ENCODE results near the gene FADS2. TPM values are rescaled to one million over a fixed set of nuclear protein-coding genes. Genes with fewer than 3 reads are reported as not detected.

FADS2 gene
- total RNA-seq, 1 experiment from 2014 or later = 423 TPM

DNA sequence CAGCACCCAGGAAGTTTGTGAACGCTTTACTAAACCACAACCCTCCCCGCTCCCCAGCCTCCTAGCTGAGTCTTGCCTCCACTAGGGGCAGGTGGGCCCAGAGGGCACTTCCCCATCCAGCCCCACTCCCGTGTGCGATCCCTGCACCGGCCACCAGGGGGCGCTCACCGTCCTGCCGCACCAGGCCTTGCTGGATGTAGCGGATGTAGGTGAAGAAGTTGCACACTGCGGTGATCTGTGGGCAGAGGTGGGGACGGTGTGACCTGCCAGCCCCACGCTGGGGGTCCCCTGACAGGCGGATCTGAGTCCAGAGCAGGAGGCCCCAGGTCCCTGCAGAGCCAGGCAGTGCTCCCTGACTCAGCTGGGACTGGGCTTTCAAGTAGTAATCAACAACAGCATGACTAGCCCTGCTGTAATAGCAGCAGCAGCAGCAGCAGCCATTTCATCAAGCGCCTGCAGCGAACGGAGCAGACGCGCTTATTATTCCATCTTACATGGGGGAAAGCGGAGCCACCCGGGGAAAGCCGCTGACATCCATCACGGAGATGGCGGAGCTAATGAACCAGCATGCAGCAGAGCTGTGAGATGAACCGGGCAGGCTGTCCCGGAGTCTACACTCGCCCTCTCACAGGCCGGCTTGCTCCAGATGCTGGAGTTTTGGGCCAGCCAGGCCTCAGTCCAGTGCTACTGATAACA is 71.2 kb downstream of the FADS2 start (continued):
- 0 out of 2 replicates have a peak, but pooled peaks have one; percentile 23 for TF ChIP-seq SP1 (CRISPR knock-in tag; conservative IDR thresholded peaks at IDR 0.05)
- TF ChIP-seq ZNF121 (CRISPR knock-in tag; IDR thresholded peaks at IDR 0.05) = 0 out of 2 replicates have a peak, but pooled peaks have one; percentile 45
- no peak for TF ChIP-seq MXD4 (CRISPR knock-in tag; IDR thresholded peaks at IDR 0.05; ENCODE audit: borderline replicate concordance)
- peak; percentile 52; the same call in 1 of the 2 replicates for TF ChIP-seq GABPB1 (CRISPR knock-in tag; IDR thresholded peaks at IDR 0.05)
- TF ChIP-seq ZNF416 (CRISPR knock-in tag; IDR thresholded peaks at IDR 0.05) = no peak

DNA sequence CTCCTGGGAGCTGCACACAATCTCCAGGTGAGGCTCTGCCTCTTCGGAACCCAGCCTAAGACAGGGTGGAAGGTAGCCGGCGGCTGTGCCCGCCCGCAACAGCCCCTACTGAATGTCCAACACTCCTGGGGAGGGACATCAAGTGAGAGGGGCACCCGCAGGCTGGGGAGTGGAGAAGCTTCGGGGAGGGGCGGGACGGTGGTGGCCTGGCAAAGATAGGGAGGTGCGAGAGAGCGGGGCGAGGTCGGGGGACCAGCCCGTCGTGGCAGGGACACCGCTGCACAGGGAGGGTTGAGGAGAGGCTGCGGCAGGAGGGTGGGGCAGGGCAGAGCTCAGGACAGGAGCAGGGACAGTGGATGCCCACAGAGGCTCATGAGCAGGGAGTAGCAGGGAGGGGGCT is 72.2 kb downstream of the FADS2 start:
- Mint-ChIP-seq H3K27me3 (ENCODE audit: low read depth) (no peaks in the 10 kb centered on the region), H3K36me3 (no peaks in the 10 kb centered on the region), H3K4me1 (peaks cover 26% of the 10 kb centered on the region), H3K4me3 (no peak overlapping the region), H3K27ac (no peak overlapping the region), H3K9me3 (no peaks in the 10 kb centered on the region)
- ATAC-seq (no peak), DNase-seq (ENCODE audit: low spot score) (no peak)
- TF ChIP-seq TEAD1 (CRISPR knock-in tag; IDR thresholded peaks at IDR 0.05) = no peak
- TF ChIP-seq, protein P1, sequence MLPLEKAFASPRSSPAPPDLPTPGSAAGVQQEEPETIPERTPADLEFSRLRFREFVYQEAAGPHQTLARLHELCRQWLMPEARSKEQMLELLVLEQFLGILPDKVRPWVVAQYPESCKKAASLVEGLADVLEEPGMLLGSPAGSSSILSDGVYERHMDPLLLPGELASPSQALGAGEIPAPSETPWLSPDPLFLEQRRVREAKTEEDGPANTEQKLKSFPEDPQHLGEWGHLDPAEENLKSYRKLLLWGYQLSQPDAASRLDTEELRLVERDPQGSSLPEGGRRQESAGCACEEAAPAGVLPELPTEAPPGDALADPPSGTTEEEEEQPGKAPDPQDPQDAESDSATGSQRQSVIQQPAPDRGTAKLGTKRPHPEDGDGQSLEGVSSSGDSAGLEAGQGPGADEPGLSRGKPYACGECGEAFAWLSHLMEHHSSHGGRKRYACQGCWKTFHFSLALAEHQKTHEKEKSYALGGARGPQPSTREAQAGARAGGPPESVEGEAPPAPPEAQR (CRISPR knock-in tag; IDR thresholded peaks at IDR 0.05) = no peak
- no peak for TF ChIP-seq ZNF232 (CRISPR knock-in tag; IDR thresholded peaks at IDR 0.05)
- TF ChIP-seq, protein P2, sequence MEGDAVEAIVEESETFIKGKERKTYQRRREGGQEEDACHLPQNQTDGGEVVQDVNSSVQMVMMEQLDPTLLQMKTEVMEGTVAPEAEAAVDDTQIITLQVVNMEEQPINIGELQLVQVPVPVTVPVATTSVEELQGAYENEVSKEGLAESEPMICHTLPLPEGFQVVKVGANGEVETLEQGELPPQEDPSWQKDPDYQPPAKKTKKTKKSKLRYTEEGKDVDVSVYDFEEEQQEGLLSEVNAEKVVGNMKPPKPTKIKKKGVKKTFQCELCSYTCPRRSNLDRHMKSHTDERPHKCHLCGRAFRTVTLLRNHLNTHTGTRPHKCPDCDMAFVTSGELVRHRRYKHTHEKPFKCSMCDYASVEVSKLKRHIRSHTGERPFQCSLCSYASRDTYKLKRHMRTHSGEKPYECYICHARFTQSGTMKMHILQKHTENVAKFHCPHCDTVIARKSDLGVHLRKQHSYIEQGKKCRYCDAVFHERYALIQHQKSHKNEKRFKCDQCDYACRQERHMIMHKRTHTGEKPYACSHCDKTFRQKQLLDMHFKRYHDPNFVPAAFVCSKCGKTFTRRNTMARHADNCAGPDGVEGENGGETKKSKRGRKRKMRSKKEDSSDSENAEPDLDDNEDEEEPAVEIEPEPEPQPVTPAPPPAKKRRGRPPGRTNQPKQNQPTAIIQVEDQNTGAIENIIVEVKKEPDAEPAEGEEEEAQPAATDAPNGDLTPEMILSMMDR (IDR thresholded peaks at IDR 0.05) = no peak
- TF ChIP-seq, protein P3, sequence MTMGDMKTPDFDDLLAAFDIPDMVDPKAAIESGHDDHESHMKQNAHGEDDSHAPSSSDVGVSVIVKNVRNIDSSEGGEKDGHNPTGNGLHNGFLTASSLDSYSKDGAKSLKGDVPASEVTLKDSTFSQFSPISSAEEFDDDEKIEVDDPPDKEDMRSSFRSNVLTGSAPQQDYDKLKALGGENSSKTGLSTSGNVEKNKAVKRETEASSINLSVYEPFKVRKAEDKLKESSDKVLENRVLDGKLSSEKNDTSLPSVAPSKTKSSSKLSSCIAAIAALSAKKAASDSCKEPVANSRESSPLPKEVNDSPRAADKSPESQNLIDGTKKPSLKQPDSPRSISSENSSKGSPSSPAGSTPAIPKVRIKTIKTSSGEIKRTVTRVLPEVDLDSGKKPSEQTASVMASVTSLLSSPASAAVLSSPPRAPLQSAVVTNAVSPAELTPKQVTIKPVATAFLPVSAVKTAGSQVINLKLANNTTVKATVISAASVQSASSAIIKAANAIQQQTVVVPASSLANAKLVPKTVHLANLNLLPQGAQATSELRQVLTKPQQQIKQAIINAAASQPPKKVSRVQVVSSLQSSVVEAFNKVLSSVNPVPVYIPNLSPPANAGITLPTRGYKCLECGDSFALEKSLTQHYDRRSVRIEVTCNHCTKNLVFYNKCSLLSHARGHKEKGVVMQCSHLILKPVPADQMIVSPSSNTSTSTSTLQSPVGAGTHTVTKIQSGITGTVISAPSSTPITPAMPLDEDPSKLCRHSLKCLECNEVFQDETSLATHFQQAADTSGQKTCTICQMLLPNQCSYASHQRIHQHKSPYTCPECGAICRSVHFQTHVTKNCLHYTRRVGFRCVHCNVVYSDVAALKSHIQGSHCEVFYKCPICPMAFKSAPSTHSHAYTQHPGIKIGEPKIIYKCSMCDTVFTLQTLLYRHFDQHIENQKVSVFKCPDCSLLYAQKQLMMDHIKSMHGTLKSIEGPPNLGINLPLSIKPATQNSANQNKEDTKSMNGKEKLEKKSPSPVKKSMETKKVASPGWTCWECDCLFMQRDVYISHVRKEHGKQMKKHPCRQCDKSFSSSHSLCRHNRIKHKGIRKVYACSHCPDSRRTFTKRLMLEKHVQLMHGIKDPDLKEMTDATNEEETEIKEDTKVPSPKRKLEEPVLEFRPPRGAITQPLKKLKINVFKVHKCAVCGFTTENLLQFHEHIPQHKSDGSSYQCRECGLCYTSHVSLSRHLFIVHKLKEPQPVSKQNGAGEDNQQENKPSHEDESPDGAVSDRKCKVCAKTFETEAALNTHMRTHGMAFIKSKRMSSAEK (CRISPR knock-in tag; IDR thresholded peaks at IDR 0.05; ENCODE audit: borderline replicate concordance) = no peak
- no peak for TF ChIP-seq NR2C2 (CRISPR knock-in tag; IDR thresholded peaks at IDR 0.05)
- TF ChIP-seq FOXJ3 (CRISPR knock-in tag; IDR thresholded peaks at IDR 0.05; ENCODE audit: borderline replicate concordance) = no peak
- TF ChIP-seq RELA (CRISPR knock-in tag; IDR thresholded peaks at IDR 0.05; ENCODE audit: borderline replicate concordance) = no peak
- no peak for TF ChIP-seq NR1H2 (CRISPR knock-in tag; IDR thresholded peaks at IDR 0.05)
- TF ChIP-seq, protein P4, sequence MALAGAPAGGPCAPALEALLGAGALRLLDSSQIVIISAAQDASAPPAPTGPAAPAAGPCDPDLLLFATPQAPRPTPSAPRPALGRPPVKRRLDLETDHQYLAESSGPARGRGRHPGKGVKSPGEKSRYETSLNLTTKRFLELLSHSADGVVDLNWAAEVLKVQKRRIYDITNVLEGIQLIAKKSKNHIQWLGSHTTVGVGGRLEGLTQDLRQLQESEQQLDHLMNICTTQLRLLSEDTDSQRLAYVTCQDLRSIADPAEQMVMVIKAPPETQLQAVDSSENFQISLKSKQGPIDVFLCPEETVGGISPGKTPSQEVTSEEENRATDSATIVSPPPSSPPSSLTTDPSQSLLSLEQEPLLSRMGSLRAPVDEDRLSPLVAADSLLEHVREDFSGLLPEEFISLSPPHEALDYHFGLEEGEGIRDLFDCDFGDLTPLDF (CRISPR knock-in tag; IDR thresholded peaks at IDR 0.05) = no peak
- no peak for TF ChIP-seq CBFB (CRISPR knock-in tag; IDR thresholded peaks at IDR 0.05; ENCODE audit: low read depth)
- no peak for TF ChIP-seq KAT7 (CRISPR knock-in tag; IDR thresholded peaks at IDR 0.05; ENCODE audit: borderline replicate concordance)
- TF ChIP-seq SOX15 (CRISPR knock-in tag; IDR thresholded peaks at IDR 0.05) = no peak
- TF ChIP-seq, protein P5, sequence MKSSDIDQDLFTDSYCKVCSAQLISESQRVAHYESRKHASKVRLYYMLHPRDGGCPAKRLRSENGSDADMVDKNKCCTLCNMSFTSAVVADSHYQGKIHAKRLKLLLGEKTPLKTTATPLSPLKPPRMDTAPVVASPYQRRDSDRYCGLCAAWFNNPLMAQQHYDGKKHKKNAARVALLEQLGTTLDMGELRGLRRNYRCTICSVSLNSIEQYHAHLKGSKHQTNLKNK (CRISPR knock-in tag; IDR thresholded peaks at IDR 0.05) = no peak
- no peak for TF ChIP-seq OVOL2 (CRISPR knock-in tag; IDR thresholded peaks at IDR 0.05; ENCODE audit: borderline replicate concordance)
- TF ChIP-seq MXD4 (CRISPR knock-in tag; IDR thresholded peaks at IDR 0.05; ENCODE audit: borderline replicate concordance) = no peak
- no peak for TF ChIP-seq ZNF219 (CRISPR knock-in tag; IDR thresholded peaks at IDR 0.05; ENCODE audit: borderline replicate concordance)
- TF ChIP-seq, protein P6, sequence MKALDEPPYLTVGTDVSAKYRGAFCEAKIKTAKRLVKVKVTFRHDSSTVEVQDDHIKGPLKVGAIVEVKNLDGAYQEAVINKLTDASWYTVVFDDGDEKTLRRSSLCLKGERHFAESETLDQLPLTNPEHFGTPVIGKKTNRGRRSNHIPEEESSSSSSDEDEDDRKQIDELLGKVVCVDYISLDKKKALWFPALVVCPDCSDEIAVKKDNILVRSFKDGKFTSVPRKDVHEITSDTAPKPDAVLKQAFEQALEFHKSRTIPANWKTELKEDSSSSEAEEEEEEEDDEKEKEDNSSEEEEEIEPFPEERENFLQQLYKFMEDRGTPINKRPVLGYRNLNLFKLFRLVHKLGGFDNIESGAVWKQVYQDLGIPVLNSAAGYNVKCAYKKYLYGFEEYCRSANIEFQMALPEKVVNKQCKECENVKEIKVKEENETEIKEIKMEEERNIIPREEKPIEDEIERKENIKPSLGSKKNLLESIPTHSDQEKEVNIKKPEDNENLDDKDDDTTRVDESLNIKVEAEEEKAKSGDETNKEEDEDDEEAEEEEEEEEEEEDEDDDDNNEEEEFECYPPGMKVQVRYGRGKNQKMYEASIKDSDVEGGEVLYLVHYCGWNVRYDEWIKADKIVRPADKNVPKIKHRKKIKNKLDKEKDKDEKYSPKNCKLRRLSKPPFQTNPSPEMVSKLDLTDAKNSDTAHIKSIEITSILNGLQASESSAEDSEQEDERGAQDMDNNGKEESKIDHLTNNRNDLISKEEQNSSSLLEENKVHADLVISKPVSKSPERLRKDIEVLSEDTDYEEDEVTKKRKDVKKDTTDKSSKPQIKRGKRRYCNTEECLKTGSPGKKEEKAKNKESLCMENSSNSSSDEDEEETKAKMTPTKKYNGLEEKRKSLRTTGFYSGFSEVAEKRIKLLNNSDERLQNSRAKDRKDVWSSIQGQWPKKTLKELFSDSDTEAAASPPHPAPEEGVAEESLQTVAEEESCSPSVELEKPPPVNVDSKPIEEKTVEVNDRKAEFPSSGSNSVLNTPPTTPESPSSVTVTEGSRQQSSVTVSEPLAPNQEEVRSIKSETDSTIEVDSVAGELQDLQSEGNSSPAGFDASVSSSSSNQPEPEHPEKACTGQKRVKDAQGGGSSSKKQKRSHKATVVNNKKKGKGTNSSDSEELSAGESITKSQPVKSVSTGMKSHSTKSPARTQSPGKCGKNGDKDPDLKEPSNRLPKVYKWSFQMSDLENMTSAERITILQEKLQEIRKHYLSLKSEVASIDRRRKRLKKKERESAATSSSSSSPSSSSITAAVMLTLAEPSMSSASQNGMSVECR (CRISPR knock-in tag; IDR thresholded peaks at IDR 0.05; ENCODE audit: borderline replicate concordance) = no peak
- ChIA-PET CTCF (interaction anchor here (1.1 to 10.9 kb wide), 12 partner anchors 9 to 208 kb away, joined by 3 to 685 read pairs (median 74); partner anchors contain the start of genes BEST1 and RAB3IL1), POLR2A (interaction anchor here (4.1 kb wide), 1 partner anchor 50 kb away, joined by 26 read pairs; the partner anchor contains the start of gene BEST1)

Measured in WTC11 (cell line).